Measurements from ENCODE around the gene SCARF2. TPM values are rescaled to one million over a fixed set of nuclear protein-coding genes. Genes with fewer than 3 reads are reported as not detected.
A peak's percentile ranks its signal among the peaks of the same experiment; 100 is the strongest.
"Not testable (repeated sequence)": the region's sequence is repeated elsewhere in the genome, so short reads cannot be mapped to it uniquely, and the experiment has no call there.

The SCARF2 gene
- total RNA-seq, 1 donor from 2014 or later: 88.8 TPM

DNA sequence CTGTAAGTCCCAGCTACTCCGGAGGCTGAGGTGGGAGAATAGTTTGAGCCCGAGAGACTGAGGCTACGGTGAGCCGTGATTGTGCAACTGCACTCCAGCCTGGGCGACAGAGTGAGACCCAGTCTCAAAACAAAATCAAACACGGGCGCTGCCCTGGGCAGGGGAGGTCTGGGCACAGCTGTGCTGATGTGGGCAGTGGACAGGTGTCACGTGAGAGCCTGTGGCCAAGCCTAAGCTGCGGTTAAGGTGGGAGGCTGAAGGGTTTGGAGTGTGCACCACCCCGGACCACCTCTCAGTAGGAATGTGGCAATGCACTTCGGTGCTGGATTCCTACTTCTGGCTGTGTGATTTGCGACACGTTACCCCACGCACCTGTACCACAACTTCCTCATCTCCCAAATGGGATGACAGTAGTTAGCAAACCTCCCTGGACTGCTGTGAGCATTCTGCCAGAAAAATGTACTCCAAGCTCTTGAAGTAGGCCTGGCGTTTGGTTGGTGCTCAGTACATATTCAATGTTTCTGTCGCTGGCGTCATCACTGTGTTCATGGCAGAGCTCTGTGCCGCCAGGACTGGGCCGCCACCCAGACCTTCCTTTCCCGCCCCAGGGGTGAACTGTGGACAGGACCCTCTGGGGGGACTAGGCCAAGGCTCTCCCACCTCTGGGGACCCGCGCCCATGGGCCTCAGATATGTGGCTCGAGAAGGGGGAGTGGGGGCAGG, 44.5 kb downstream of the SCARF2 start:
- H3K9me3 Mint-ChIP-seq (ENCODE audit: low read depth): peaks cover 6% of the 10 kb centered on the region
- H3K27ac Mint-ChIP-seq (ENCODE audit: unreplicated experiment): peak overlapping the region; percentile 87
- no peaks in the 10 kb centered on the region for H3K36me3 Mint-ChIP-seq (ENCODE audit: low read depth)
- H3K27me3 Mint-ChIP-seq (ENCODE audit: low read depth): no peaks in the 10 kb centered on the region
- H3K4me1 Mint-ChIP-seq (ENCODE audit: low read depth): peaks cover 40% of the 10 kb centered on the region
- TF ChIP-seq CTCF (IDR thresholded peaks at IDR 0.05): no peak
- DNase-seq (ENCODE audit: low spot score): no peak
- peak overlapping the region; percentile 85 for H3K4me3 Mint-ChIP-seq (ENCODE audit: unreplicated experiment)

DNA sequence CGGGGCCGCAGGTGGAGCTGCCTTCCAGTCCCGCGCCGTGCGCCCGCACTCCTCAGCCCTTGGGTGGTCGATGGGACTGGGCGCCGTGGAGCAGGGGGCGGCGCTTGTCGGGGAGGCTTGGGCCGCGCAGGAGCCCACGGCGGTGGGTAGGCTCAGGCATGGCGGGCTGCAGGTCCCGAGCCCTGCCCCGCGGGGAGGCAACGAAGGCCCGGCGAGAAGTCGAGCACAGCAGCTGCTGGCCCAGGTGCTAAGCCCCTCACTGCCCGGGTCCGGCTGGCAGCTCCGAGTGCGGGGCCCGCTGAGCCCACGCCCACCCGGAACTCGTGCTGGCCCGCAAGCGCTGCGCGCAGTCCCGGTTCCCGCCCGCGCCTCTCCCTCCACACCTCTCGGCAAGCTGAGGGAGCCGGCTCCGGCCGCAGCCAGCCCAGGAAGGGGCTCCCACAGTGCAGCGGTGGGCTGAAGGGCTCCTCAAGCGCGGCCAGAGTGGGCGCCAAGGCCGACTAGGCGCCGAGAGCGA, 45.2 kb downstream of the SCARF2 start:
- not testable (repeated sequence) for H3K27ac Mint-ChIP-seq (ENCODE audit: unreplicated experiment); H3K4me3 Mint-ChIP-seq (ENCODE audit: unreplicated experiment); DNase-seq (ENCODE audit: low spot score); H3K27me3 Mint-ChIP-seq (ENCODE audit: low read depth); H3K36me3 Mint-ChIP-seq (ENCODE audit: low read depth); H3K9me3 Mint-ChIP-seq (ENCODE audit: low read depth)
- H3K4me1 Mint-ChIP-seq (ENCODE audit: low read depth): peaks cover 38% of the 10 kb centered on the region

GRCh38 chr22:20391222-20391621, 46.4 kb downstream of the SCARF2 start:
- H3K36me3 Mint-ChIP-seq (ENCODE audit: low read depth): no peaks in the 10 kb centered on the region
- H3K4me1 Mint-ChIP-seq (ENCODE audit: low read depth): peaks cover 26% of the 10 kb centered on the region
- TF ChIP-seq CTCF (IDR thresholded peaks at IDR 0.05): no peak
- H3K9me3 Mint-ChIP-seq (ENCODE audit: low read depth): peaks cover 6% of the 10 kb centered on the region
- peaks cover 5% of the 10 kb centered on the region for H3K27me3 Mint-ChIP-seq (ENCODE audit: low read depth)
- no peak overlapping the region for H3K4me3 Mint-ChIP-seq (ENCODE audit: unreplicated experiment)
- no peak overlapping the region for H3K27ac Mint-ChIP-seq (ENCODE audit: unreplicated experiment)
- no peak for DNase-seq (ENCODE audit: low spot score)

DNA sequence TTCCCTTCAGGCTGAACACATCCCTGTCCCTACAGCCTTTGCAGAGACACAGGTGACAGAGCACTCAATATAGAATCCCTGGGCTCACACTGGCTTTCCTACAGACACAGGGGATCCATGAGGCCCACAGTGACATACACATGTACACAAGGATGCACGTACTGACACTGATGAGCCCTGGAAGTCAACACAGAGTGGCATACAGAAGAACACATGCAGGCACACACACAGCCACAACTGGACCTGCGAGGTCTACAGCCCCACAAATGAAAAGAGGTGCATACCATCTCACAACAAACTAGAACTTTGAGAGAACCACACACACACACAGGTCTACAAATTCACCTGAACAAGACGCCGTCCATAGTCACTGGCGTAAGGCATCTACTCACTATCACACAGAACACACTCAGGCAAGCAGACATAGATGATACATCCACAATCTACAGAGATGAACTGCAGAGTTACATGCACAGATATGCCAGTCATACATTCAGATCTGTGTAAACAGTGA, 47.2 kb downstream of the SCARF2 start:
- Mint-ChIP-seq H3K9me3 (ENCODE audit: low read depth) (peaks cover 6% of the 10 kb centered on the region), H3K4me3 (ENCODE audit: unreplicated experiment) (no peak overlapping the region), H3K36me3 (ENCODE audit: low read depth) (no peaks in the 10 kb centered on the region), H3K27me3 (ENCODE audit: low read depth) (peaks cover 8% of the 10 kb centered on the region), H3K27ac (ENCODE audit: unreplicated experiment) (no peak overlapping the region), H3K4me1 (ENCODE audit: low read depth) (peaks cover 18% of the 10 kb centered on the region)
- TF ChIP-seq CTCF (IDR thresholded peaks at IDR 0.05): no peak
- no peak for DNase-seq (ENCODE audit: low spot score)

GRCh38 chr22:20389288-20389687, 48.3 kb downstream of the SCARF2 start:
- Mint-ChIP-seq H3K4me1 (ENCODE audit: low read depth) (peaks cover 7% of the 10 kb centered on the region), H3K27ac (ENCODE audit: unreplicated experiment) (no peak overlapping the region), H3K9me3 (ENCODE audit: low read depth) (peaks cover 6% of the 10 kb centered on the region), H3K4me3 (ENCODE audit: unreplicated experiment) (no peak overlapping the region), H3K36me3 (ENCODE audit: low read depth) (no peaks in the 10 kb centered on the region), H3K27me3 (ENCODE audit: low read depth) (peaks cover 9% of the 10 kb centered on the region)
- DNase-seq (ENCODE audit: low spot score): no peak
- TF ChIP-seq CTCF (IDR thresholded peaks at IDR 0.05): no peak

Data from chondrocyte (in vitro differentiated cells).